Measurements from ENCODE around the gene HCCS. TPM values are rescaled to one million over a fixed set of nuclear protein-coding genes. Genes with fewer than 3 reads are reported as not detected.

HCCS gene
- total and polyA plus RNA-seq, 2 experiments from 2014 or later, result 20.3 to 40.0 TPM

- Histone ChIP-seq H3K4me2 (no peak overlapping the region), H3K27me3 (no peaks in the 10 kb centered on the region), H3K4me1 (ENCODE audit: insufficient read depth) (peaks cover 5% of the 10 kb centered on the region), H3K79me2 (no peaks in the 10 kb centered on the region), H2AFZ (no peak overlapping the region), H3K4me3 (no peak overlapping the region), H3K36me3 (replicated peaks; ENCODE audit: insufficient read depth, low read depth) (no peaks in the 10 kb centered on the region), H3K27ac (peak overlapping the region; percentile 93), H3K9me2 (replicated peaks; ENCODE audit: insufficient read depth) (no peaks in the 10 kb centered on the region), H3K9me3 (ENCODE audit: low read depth) (no peaks in the 10 kb centered on the region), H4K20me1 (ENCODE audit: insufficient read depth, poor library complexity, severe bottlenecking) (no peaks in the 10 kb centered on the region)
- no peak for TF ChIP-seq CTCF (IDR thresholded peaks at IDR 0.05; ENCODE audit: poor library complexity)
- no peak for DNase-seq (ENCODE audit: low spot score)
Measured at GRCh38 chrX:11099465-11099864, 11.7 kb upstream of the HCCS start.

- 36% methylated on average over 10 of the region's 10 CpGs for WGBS (ENCODE audit: low lambda C conversion rate, missing lambda C conversion rate)
Measured at GRCh38 chrX:11100281-11101035, 10.7 kb upstream of the HCCS start.

GRCh38 chrX:11103006-11103405 is 8.1 kb upstream of the HCCS start:
- Histone ChIP-seq H3K9me3 (ENCODE audit: low read depth) (no peaks in the 10 kb centered on the region), H3K4me2 (no peak overlapping the region), H3K27me3 (no peaks in the 10 kb centered on the region), H3K27ac (no peak overlapping the region), H3K9me2 (replicated peaks; ENCODE audit: insufficient read depth) (no peaks in the 10 kb centered on the region), H2AFZ (no peak overlapping the region), H3K4me3 (no peak overlapping the region), H4K20me1 (ENCODE audit: insufficient read depth, poor library complexity, severe bottlenecking) (no peaks in the 10 kb centered on the region), H3K36me3 (replicated peaks; ENCODE audit: insufficient read depth, low read depth) (no peaks in the 10 kb centered on the region), H3K79me2 (no peaks in the 10 kb centered on the region), H3K4me1 (ENCODE audit: insufficient read depth) (peaks cover 5% of the 10 kb centered on the region)
- no peak for DNase-seq (ENCODE audit: low spot score)
- 88% methylated on average over 3 of the region's 3 CpGs for WGBS (ENCODE audit: low lambda C conversion rate, missing lambda C conversion rate)
- TF ChIP-seq EZH2 (IDR thresholded peaks at IDR 0.05; ENCODE audit: borderline replicate concordance) (no peak), CTCF (IDR thresholded peaks at IDR 0.05; ENCODE audit: poor library complexity) (no peak), EZH2phosphoT487 (IDR thresholded peaks at IDR 0.05; ENCODE audit: low read depth, severe bottlenecking, unreplicated experiment) (no peak)

More at GRCh38 chrX:11100281-11101035, 10.7 kb upstream of the HCCS start:
- Histone ChIP-seq H2AFZ (no peak overlapping the region), H3K27ac (peak overlapping the region; percentile 93), H3K4me2 (peak overlapping the region; percentile 42), H3K9me2 (replicated peaks; ENCODE audit: insufficient read depth) (no peaks in the 10 kb centered on the region), H3K4me1 (ENCODE audit: insufficient read depth) (peaks cover 5% of the 10 kb centered on the region), H4K20me1 (ENCODE audit: insufficient read depth, poor library complexity, severe bottlenecking) (no peaks in the 10 kb centered on the region), H3K9me3 (ENCODE audit: low read depth) (no peaks in the 10 kb centered on the region), H3K27me3 (no peaks in the 10 kb centered on the region), H3K4me3 (no peak overlapping the region), H3K79me2 (no peaks in the 10 kb centered on the region), H3K36me3 (replicated peaks; ENCODE audit: insufficient read depth, low read depth) (no peaks in the 10 kb centered on the region)
- TF ChIP-seq CTCF (IDR thresholded peaks at IDR 0.05; ENCODE audit: poor library complexity), result peak; percentile 61
- TF ChIP-seq EZH2phosphoT487 (IDR thresholded peaks at IDR 0.05; ENCODE audit: low read depth, severe bottlenecking, unreplicated experiment), result no peak
- TF ChIP-seq EZH2 (IDR thresholded peaks at IDR 0.05; ENCODE audit: borderline replicate concordance), result no peak
- peak; percentile 72 for DNase-seq (ENCODE audit: low spot score)

All from hepatocyte (in vitro differentiated cells).